HG02623 (cell line): ENCODE data around the gene VEZT.
"Not testable (repeated sequence)": the region's sequence is repeated elsewhere in the genome, so short reads cannot be mapped to it uniquely, and the experiment has no call there.

Experiments used
- ATAC-seq: cut with Tn5 transposase; IDR thresholded peaks from one replicate; pipeline ENCODE4 v1.9.1; 2021; ENCODE audit warnings: moderate library complexity; ENCODE audit not compliant: unreplicated experiment

The VEZT gene

GRCh38 chr12:95220190-95220589 is 2.6 kb downstream of the VEZT start:
- no peak for ATAC-seq

GRCh38 chr12:95220726-95221125 is 3.1 kb downstream of the VEZT start:
- ATAC-seq, result no peak

DNA sequence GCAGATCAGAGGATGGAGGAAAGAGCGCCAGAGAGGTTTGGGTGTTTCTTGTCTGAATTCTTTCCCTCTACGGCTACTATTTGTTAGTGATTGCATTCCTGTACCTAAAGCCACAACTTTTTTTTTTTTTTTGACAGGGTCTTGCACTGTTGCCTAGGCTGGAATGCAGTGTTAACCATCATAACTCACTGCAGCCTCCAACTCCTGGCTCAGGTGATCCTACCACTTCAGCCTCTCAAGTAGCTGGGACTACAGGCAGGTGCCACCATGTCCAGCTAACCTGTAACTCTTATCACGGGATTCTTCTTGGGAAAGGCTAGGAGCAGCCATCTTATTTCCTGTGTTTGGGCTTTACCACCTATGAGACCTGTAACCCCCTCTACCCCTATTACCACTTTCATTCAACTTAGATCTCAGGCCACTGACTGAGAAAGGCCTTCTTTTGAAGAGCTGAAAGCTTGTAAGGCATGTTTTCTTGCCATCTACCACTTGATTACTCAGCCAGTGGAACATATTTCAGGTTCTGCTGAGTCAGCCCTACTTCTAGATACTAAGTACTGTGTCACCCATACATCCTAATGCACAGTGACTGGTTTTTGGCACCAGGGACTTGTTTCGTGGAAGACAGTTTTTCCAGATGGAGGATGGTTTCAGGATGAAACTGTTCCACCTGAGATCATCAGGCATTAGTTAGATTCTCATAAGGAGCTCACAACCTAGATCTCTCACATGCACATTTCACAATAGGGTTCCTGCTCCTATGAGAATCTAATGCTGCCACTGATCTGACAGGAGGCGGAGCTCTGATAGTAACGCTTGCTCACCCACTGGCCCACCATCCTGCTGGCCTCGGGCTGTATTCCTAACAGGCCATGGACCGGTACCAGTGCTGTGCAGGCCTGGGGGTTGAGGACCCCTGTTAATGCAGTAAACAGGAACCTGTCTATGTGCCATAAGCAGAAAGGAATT is 6.9 kb downstream of the VEZT start:
- no peak for ATAC-seq

- no peak for ATAC-seq
Measured at GRCh38 chr12:95225645-95226212, 8.1 kb downstream of the VEZT start.

DNA sequence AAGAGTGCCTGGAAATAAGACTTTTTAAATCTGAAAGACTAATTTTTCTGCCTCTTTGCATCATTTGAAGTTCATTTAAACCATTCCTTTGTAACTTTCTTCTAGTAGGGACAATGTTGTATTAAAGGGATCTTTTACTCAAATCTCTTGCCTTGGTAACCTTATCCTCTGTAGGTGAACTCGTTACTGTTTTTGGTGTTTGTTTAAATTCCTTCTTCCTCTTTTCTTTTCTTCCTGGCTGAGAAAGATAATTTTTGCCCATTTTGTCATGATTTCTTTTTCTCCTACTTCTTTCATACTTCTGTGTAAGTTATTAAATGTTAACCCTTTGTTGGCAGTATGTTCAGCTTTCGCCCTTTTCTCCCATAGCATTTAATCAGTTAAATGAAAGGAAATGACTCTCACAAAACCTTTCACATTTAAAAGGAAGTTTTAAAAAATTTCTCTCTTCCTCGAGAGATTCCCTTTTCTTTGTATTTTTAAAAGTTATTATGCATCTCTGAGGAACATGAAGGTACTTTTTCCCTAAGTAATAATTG is 10.3 kb downstream of the VEZT start:
- no peak for ATAC-seq

DNA sequence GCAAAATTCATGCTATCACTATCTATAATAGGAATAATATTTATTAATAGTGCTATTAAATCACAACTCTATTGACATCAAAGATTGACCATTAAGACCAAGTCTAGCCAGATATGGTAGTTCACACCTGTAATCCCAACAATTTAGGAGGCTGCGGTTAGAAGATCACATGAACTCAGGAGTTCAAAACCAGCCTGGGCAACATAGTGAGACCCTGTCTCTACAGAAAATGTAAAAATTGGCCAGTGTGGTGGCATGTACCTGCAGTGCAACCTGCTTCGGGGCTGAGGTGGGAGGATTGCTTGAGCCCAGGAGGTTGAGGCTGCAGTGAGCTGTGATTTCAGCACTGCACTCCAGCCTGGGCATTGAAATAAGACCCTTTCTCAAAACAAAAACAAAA is 11.0 kb downstream of the VEZT start:
- no peak for ATAC-seq

GRCh38 chr12:95229636-95230035 is 12.0 kb downstream of the VEZT start:
- ATAC-seq, result no peak

GRCh38 chr12:95230313-95230712 is 12.7 kb downstream of the VEZT start:
- ATAC-seq, result no peak

GRCh38 chr12:95231190-95231589 is 13.6 kb downstream of the VEZT start:
- no peak for ATAC-seq

DNA sequence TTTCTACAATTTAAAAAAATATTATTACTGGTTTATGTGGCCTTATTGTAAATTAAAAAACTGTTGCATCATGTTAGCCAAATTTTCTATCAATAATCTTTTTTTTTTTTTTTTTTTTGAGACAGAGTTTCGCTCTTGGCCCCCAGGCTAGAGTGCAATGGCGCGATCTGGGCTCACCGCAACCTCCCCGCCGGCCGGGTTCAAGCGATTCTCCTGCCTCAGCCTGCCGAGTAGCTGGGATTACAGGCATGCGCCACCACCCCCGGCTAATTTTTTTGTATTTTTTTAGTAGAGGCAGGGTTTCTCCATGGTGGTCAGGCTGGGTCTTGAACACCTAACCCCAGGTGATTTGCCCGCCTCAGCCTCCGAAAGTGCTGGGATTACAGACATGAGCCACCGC is 16.6 kb downstream of the VEZT start:
- not testable (repeated sequence) for ATAC-seq

- ATAC-seq, result not testable (repeated sequence)
Measured at GRCh38 chr12:95235621-95236020, 18.0 kb downstream of the VEZT start.

GRCh38 chr12:95237315-95237714 is 19.7 kb downstream of the VEZT start:
- ATAC-seq, result no peak

- no peak for ATAC-seq
Measured at GRCh38 chr12:95238150-95238549, 20.5 kb downstream of the VEZT start.

GRCh38 chr12:95239216-95239615 is 21.6 kb downstream of the VEZT start:
- no peak for ATAC-seq

- ATAC-seq, result not testable (repeated sequence)
Measured at GRCh38 chr12:95239835-95240234, 22.2 kb downstream of the VEZT start.

GRCh38 chr12:95240556-95240955 is 22.9 kb downstream of the VEZT start:
- ATAC-seq, result no peak

DNA sequence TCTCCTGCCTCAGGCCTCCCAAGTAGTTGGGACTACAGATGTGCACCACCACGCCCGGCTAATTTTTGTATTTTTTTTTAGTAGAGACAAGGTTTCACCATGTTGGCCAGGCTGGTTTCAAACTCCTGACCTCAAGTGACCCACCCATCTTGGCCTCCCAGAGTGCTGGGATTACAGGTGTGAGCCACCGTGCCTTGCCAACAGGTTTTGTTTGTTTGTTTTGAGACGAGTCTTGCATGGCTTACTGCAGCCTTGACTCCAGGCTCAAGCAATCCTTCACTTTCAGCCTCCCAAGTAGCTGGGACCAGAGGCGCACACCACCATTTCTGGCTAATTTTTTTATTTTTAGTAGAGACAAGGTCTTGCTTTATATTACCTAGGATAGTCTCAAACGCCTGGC is 23.5 kb downstream of the VEZT start:
- not testable (repeated sequence) for ATAC-seq

DNA sequence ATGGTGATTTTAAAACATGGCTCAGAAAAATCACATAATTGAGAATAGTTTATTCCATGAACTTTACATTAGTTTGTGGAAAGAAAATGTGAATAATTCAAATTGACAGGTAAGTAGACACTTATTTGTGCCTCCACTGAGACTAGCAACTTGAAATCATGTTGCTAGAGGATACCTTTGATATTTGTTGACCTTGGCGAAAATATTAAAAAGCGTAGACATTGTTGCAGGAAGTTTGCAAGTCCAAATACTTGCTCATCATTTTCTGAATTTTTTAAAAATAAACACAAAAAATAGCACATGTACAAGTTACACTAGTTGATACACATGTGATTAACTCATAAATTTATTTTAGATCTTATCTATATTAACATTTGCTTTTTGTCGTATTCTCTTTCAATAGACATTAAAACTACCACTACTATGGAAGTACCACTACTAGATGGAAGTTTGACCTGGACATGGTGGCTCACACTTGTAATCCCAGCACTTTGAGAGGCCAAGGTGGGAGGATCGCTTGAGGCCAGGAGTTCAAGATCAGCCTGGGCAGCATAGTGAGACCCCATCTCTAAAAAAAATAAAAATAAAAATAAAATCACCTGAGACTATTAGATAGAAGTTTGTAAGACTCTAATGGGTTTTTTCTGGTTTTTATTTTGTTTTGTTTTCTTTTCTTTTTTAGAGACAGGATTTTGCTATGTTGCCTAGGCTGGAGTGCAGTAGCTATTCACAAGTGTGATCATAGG is 24.3 kb downstream of the VEZT start:
- no peak for ATAC-seq

DNA sequence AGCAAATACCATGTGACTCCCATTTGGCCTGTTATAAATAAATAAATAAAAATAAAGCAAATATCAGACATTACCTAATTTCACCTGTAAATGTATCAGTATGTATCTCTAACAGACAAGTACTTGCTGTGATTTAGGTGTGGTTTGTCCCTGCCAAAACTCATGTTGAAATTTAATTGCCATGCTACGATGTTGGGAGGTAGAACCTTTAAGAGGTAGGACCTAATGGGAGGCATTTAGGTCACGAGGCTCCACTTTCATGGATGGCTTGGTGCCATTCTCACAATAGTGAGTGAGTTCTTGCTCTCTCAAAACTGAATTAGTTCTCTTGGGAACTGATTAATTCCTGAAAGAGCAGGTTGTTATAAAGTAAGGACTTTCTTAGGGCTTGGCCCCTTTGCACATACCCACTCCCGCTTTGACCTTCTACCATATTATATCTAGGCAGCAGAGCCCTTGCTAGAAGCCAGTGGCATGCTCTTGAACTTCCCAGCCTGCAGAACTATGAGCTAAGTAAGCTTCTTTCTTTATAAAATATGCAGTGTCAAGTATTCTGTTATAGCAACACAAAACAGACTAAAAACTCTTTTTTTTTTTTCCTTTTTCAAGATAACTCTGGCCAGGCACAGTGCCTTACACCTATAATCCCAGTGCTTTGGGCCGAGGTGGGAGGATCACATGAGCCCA is 26.0 kb downstream of the VEZT start:
- no peak for ATAC-seq

DNA sequence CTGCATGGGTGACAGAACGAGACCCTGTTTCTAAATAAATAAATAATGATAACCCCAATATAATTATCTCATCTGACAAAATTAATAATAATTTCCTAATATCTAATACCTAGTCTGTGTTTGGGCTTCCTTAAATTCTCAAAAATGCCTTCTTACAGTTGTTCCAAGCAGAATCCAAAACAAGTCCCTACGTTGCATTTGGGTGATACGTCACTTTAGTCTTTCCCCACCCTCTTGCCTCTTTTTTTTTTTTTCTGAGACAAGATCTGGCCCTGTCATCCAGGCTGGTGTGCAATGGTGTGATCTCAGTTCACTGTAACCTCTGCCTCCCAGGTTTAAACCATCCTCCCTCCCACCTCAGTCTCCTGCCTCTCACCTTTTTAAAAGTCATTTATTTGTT is 26.7 kb downstream of the VEZT start:
- no peak for ATAC-seq

GRCh38 chr12:95248095-95248494 is 30.5 kb downstream of the VEZT start:
- ATAC-seq, result no peak
